Activated T-cell treated with anti-CD3 and anti-CD28 coated beads for 24 hours (primary cell): Measurements from ENCODE around the gene SYT15.

Experiments
- DNase-seq: peaks from one replicate; pipeline ENCODE4 v3.0.0-alpha.2; 2020; ENCODE audit warnings: low read depth

The SYT15 gene

DNA sequence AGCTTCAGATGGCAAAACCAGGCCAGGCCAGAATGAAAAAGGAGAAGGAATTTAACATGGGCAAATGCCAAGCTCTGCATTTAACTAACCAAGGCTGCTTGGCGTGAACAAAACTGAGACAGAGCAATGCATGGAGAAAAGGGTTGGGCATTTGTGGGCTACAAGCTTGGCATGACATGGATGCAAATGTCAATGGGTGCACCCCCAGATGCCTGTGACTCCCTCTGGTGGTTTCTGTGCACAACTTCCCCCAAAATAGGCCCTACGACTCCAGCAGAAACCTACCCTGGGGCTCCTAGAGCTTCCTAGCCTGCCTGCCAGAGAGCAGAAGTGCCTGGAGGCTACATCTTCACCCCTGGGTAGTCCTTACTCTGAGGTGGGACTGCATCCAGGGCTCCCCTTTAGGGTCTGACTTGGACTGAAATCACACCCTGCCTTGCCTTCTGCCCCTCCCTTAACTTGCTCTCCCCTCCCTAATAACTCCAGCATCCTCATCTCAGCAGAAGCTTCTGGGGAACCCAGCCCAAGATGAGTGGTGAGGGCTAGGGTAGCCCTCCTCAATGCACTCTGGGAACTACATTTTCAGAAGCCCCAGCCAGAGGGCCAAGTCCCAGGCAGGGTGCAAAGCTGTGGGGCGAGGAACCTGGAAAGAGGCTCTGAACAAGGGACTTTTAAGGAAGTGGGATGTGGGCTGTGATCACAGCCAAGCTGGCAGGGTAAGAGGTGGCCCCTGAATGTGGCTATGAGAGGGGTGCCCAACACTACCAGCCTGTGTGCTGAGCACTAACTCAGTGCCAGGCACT, 33.7 kb upstream of the SYT15 start:
- no peak for DNase-seq

DNA sequence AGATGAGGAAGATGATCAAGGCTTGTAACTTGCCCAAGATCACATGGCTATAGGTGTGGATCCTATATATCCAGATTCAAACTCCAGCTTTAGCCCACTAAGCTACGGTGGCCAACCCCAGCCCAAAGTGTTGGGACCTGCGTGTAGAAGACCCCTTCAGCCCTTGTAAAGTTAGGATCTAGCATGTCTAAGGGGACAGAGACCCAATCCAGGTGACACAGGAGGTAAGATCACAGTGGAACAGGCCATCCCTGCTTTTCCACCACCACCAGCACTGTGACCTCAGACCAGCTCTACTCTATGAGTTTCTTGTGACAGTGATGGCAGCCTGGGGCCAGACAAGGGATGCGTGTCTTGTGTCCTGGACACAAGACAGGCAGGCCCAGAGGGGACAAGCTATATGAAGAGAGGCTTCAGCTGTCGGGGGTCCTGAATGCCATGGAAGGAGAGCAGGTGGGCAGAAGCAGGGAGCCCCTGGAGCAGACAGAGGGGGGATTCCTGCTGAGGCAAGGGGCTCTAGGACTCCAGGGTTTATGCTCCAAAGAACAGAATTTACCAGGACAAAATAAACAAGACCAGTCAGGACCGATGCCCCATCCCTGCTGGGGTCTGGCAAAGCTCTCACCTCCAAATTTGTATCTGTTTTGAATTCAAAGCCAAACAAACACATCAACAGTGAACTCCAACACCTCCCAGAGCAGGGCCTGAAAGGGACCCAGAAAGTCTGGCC, 32.9 kb upstream of the SYT15 start:
- no peak for DNase-seq

DNA sequence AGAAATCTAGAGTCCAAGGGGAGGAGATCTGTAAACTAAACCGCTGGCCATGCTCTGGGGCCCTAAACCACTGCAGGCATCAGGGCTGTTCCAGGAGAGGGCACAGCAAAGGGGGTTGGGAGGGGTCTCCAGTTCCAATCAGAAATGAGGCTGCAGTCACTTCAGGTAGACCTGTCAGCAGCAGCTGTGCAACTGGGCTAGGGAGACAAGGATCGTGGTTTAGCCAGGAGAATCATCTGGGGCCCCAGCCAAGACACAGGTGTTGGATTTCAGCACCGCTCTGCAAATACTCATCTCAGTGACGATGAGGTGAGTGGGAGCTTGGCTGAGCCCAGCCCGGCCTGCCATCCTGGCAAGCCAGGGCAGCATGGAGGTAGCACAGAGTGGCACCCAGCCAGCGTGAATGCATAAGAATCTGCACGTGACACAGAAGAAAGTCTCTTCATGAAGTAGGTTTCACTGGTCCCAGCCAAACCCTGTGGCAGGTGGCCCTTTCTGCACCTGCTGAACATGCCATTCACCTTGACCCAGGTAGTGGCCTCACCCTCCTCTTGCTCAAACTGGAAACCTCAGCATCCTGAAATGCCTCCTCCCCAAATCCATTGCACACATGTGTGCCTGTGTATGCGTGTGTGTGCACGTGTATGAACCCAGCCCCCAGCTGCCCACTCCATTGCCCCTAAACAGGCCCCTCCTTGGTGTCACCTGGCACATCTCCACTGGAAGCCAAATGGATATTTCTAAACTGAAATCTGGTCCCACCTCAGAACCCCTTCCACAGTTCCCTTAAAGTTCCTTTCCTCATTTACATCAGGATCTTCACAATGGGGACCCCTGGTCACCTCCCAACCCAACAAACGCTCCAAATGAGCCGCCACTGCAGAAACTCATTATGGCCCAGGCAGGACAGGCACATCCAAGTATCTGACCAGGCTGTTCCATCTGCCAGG, 32.1 kb upstream of the SYT15 start:
- no peak for DNase-seq

- DNase-seq, result no peak
Measured at GRCh38 chr10:46547541-46548497, 31.1 kb upstream of the SYT15 start.

DNA sequence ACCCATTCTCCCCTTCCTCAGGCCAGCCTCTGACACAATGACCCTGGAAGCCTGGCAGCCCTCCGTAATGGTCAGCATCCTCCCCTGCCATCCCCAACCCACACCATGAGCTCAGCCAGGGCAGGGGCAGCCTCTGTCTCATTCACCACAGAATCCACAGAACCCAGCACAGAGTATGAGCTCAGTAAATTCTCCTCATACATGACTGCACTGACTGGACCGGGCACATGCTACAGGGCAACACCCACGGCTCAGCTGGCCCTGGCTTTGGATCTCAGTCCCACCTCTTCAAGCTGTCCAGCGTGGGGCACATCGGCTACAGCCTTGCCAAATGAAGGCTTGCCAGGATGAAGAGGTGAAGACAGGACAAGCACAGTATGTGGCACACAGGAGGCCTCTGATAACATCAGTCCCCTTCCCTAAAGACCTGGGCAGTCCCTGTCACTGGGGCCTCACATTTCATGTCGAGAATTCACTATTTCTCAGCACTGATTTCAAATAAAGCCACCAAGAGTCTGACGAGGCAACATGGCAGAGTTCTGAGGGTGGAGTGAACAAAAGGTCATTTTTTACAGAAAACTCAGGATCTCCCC, 30.3 kb upstream of the SYT15 start:
- no peak for DNase-seq

DNA sequence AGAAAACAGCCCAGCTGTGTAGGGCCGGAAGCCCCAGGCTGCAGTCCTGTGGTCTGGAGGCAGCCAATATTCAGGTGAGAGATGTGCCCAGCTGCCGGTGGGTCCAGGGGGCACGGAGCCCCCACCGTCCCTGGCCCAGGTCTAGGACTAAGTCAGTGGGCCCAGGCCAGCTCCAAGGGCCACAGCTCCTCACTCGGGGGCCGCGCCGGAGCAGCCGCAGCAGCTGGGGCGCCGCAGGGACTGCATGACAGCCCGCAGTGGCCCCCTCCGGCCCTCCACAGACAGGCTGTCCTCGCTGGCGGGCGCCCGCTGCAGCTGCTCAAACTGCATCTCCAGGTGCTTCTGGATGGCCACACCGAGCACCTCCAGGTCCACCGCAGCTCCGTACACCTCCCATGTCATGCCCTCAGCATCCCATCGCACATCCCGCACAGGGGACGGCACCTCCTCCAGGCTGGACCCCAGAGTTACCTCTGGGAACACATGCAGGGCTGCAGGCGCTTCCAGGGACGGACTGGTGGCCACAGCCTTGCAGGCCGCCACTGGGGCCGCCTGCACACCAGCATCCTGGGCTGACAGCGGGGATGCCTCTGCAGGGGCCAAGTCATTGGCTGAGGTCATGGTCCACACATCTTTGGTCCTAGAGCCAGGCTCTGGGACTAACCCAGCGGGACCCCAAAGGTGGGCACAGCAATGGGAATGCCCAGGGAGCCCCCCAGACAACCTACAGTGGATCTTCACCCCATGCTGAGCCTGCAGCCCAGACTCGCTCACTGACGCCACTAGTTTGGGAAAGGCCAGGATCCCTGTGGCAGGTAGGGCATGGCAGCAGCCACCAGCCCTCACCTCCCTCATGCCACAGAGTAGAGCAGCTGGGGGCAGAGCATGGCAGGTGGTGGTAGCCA, 29.5 kb upstream of the SYT15 start:
- DNase-seq, result no peak

DNA sequence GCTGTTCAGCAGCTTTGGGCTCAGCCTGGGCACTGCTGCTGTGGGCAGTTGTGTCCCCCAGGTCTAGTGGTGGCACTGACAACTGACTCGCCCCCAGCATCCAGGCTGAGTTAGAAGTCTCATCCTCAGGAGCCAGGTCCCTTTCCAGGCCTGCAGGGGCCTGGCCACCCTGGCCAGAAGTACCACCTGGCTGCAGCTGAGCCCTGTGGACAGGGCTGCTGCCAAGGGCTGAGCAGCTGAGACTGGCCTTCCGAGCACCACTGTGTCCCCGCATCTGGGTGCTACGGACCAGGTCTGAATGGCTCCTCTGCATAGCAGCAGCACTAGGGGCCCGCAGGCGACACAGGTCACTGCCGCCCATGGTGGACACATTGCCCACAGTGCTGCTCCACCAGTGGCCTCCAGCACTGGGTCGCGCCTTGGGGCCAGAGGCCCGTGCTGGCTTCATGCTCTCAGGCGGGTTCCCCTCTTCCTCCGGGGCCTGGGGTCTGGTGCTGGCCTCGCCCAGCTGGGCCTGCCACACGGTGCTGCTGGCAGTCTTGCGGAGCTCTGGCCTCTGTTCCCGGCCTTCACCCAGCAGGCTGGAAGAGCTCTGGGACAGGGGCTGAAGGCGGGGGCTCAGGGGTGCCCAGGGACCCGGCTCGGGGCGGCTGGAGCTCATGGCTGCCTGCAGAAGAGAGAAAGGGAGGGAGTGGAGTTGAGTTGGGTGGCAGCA, 28.7 kb upstream of the SYT15 start:
- no peak for DNase-seq

DNA sequence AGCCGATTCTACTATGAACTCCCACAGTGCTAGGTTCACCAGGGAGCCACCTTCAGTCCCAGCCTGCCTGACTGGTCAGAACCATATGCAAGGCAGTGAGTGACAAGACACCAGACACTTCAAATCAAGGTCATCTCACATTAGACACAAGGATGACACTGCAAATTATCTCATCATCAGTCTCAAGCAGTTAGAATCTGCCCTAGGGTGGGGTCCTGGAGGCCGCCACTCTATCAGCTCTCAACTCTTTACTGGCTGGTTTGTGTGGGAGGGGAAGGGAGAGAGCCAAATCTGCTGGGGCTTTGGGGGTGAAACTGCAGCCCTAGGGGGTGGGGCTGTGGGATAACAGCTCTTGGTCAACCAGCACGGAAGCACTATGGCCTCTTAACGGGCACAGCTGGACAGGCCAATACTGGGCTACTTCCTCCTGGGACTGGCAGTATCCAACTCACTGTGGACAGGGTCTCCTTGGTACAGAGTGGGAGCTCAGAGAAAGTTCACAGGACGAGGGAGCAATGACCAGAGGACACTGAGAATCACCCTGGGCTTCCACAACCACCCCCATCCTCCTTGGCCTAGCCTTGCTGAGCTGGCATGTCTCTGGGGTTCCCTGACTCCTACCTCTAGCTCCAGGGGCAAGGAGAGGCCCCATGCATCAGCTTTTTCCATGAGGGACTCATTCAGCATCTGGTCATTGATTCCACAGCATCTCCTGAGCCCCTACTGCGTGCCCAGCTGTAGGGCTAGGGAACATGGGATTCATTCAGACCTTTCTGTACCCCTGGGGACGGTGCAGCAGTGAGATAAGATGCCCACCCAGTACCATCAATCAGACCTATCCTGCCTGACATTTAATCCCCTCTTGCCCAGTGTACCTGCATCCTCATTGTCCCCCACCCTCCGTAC, 27.9 kb upstream of the SYT15 start:
- DNase-seq, result no peak

GRCh38 chr10:46551701-46552525, 27.0 kb upstream of the SYT15 start:
- DNase-seq, result no peak

DNA sequence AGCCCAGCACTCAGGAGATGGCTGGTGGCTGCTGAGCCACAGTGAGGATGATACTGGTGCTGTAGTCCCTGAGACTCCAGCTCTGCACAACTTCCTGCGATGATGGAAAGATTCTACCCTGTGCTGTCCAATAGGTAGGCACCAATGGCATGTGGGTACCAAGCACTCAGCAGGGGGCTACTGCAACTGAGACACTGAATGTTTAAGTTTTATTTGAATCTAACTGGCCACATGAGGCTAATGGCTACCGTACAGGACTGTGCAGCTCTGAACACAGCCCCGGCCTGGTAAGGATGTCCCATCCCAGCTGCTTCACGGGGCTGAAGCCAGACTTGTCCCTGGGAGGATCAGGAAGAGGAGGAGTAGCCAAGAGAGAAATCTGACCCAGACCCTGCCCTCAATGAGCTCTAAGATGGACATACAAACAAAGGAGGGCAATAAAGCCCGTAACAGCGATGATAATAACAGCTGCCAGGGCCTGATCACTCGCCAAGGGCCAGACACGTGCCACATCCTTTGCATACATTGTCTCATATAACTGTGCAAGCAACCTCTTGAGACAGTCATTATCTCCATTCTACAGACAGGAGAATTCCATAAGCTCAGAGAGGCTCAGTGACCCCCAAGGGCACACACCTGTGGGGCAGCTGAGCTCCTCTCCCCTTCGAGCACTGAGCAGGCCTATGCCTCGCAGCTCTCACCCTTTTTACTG, 26.2 kb upstream of the SYT15 start:
- no peak for DNase-seq

DNA sequence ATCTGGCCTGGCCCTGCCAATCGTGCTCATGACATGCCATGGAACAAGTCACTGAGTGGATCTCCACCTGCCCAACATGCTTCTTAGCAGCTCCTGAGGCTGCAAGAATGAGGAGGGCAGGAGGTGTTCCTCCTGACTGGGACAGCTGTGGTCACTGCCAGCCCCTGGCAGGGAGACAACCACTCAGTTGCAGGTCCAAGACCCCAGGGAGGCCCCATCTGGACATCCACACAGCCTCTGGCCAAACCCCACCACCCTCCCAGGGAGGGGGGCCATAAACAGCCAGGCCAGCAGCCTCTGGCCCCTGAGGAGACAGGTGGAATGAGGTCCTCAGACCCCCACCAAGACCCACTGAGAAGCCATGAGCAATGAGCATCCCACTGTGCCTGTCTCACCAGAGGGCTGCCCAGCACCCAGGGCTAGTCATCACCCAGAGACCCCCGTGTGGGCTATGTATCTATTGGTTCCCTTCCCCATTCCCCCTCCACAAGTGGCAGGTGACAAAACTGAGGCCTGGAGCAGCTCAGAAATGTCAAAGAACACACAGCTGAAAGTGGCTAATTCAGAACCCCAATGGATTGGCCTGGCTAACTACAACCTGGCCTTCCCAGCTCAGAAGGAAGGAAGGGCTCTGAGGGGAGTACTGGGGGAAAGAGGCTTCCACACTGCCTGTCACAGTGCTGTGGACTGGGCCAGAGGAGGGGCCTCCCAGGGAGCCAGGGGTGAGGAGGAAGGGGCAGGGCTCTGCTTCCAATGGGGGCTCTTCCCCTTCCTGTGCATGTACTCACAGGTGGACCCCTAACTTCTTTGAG, 25.5 kb upstream of the SYT15 start:
- no peak for DNase-seq

- DNase-seq, result no peak
Measured at GRCh38 chr10:46554166-46554781, 24.7 kb upstream of the SYT15 start.

- no peak for DNase-seq
Measured at GRCh38 chr10:46555366-46555712, 23.6 kb upstream of the SYT15 start.

DNA sequence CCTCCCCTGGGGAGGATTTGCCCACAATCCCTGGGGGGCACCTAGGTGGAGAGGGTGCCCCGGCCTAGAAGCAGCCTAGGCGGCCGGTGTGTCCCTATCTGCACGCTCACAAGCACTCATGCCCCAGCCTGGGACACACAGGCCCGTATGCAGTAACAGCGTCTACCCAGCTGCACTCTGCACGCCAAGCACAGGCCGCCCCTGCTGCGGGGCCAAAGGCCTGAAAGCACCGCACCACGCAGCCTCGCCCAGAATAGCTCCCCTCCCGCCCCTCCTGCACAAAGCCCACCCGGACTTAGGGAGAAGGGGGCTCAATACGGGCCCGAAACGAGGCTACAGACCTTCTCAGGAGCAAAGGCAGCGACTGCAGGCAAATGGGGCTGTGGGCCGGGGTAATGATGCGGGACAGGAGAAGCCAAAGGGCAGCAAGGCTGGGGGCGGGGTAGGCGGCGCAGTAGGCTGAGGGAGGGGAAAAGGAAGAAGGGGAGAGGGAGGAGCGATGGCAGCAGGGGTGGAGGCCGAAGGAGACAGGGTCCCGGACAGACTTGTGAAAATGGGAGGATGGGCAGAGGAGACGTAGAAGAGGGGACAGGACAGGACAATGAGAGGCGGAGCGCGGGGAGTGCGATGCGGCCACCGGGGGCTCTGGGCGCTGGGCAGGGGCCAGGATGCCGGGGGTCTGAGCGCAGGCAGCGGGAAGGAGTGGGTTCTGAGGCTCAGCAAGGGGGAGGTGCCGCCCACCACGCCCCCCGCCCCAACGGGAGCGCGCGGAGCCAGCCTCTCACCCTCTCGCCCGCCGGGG, 23.0 kb upstream of the SYT15 start:
- no peak for DNase-seq
